T-helper 17 cell (primary cell): ENCODE measurements around the gene RAD51B. TPM values are rescaled to one million over a fixed set of nuclear protein-coding genes. Genes with fewer than 3 reads are reported as not detected.

Source experiments
- ATAC-seq: fragments of 150-1000 bp; cut with Tn5 transposase; 2 replicates; pipeline ENCODE4 v1.10.0; 2021; ENCODE audit warnings: mild to moderate bottlenecking, moderate library complexity
- DNase-seq, 3 donors: peaks; one replicate each; pipeline versions ENCODE4 v3.0.0 to v3.0.0-alpha.2; 2020 to 2021
- H3K9me3 ChIP-seq: one replicate; pipeline ENCODE4 v1.7.0; 2013; ENCODE audit warnings: low read length, mild to moderate bottlenecking; ENCODE audit not compliant: control insufficient read depth, poor library complexity, severe bottlenecking
- H3K27ac Mint-ChIP-seq: one replicate; pipeline ENCODE4 v1.8.0; 2022; ENCODE audit warnings: mild to moderate bottlenecking, moderate library complexity, mixed read lengths
- H3K27me3 Mint-ChIP-seq: one replicate; pipeline ENCODE4 v1.8.0; 2022; ENCODE audit warnings: mixed read lengths
- H3K36me3 Mint-ChIP-seq: one replicate; pipeline ENCODE4 v1.8.0; 2022; ENCODE audit warnings: low read depth, mixed read lengths
- H3K4me1 Mint-ChIP-seq: one replicate; pipeline ENCODE4 v1.8.0; 2022; ENCODE audit warnings: mild to moderate bottlenecking, mixed read lengths
- H3K4me3 Mint-ChIP-seq: one replicate; pipeline ENCODE4 v1.8.0; 2022; ENCODE audit warnings: mild to moderate bottlenecking, moderate library complexity, mixed read lengths
- total RNA-seq, 4 donors: library from RNA in 2 of 4; stranded (reverse) in 2 of 4; gene quantifications; one replicate each; pipeline ENCODE4 v1.2.3 and lab custom pipeline; 2022 to 2026

Gene RAD51B
- total RNA-seq, 2 donors from 2014 or later = 17.0 to 20.7 TPM

DNA sequence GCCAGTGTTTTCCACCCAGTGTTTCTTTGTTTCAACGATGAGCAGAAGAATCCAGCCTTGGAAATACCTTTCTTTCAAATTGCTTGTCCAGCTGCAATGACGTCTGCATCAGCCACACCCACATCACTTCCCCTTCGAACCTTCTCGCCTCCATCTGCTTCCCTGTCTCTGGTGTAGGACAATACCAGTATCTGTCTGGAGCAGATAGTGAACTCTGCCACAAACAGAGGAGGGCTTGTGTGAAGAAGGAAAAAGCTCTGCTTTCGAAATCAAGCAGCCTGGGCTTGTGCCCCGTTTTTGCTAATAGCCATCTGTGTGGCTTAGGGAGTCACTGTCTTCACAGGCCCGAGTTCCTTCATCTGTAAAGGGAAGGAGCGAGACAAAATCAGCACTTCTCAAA lies 557.9 kb downstream of the RAD51B start:
- Mint-ChIP-seq H3K4me1 (peaks cover 54% of the 10 kb centered on the region), H3K27ac (peak overlapping the region; percentile 93), H3K36me3 (no peaks in the 10 kb centered on the region), H3K27me3 (no peaks in the 10 kb centered on the region), H3K4me3 (peak overlapping the region; percentile 50)
- DNase-seq = no peak
- ATAC-seq = peak; percentile 30
- H3K9me3 ChIP-seq = no peaks in the 10 kb centered on the region

DNA sequence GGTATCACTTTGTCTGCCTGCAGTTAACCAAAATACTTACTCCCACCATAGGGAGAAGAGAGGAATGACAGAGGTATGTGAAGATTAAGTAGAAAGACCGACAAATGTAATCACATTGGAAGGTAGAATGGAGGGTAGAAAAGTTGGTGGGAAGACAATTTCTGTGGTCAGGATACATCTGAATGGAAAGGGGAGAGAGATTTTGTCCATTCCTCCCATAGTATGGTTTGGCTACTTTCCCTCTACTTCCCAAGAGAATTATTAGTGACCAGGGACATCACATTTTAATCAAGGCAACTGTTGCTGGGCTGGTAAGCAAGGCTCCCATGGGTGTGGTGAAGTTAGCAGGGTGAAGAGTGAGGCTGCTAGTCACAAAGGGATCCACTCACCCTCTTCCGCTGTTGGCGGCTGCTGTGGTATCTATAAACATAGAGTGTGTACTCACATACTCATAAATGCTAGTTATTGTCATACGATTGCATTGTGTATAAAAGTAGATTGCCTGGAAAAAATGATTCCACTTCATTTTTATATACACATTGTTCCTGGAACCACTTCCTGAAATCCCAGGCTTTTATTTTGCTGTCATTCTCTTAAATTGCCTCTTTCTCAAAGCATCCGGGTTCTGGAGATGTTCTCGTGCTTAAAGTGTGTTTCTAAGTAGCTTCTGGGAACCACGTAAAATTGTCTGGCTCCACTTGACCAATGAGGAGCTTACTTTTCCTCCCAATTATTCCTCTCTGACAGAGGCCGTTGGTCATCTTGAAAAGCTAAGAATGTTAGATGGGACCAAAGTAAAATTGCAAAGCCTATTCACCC lies 560.1 kb downstream of the RAD51B start:
- peak overlapping the region; percentile 39 for H3K4me3 Mint-ChIP-seq
- DNase-seq (peak in 2 of 3 donors; percentile 19 to 27), ATAC-seq (peak; percentile 94)

DNA sequence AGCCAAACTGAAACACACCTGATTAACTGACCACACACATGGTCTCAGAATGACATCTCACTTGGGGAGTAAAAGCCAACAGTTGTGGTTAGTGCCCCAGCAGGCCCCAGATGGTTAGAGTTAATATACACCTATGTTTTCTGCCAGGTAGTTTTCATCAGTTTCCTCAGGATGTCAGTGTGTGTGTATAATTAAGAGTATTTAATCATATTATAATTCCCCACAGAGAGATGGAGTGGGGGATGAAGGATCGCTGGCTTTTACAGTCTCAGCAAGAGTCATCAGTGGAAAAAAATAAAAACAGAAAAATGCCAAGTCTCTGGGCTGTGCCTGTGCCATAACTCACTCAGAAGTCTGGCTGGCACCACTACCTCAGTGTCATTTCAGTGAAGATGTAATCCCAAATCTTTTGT lies 560.8 kb downstream of the RAD51B start:
- Mint-ChIP-seq H3K27me3 (no peaks in the 10 kb centered on the region), H3K4me3 (peak overlapping the region; percentile 39), H3K4me1 (peaks cover 49% of the 10 kb centered on the region), H3K36me3 (no peaks in the 10 kb centered on the region), H3K27ac (peak overlapping the region; percentile 93)
- H3K9me3 ChIP-seq = no peaks in the 10 kb centered on the region
- ATAC-seq = no peak
- DNase-seq = no peak

More for the DNA sequence above, 560.1 kb downstream of the RAD51B start:
- peaks cover 51% of the 10 kb centered on the region for H3K4me1 Mint-ChIP-seq
- H3K27me3 Mint-ChIP-seq = no peaks in the 10 kb centered on the region
- no peaks in the 10 kb centered on the region for H3K36me3 Mint-ChIP-seq
- no peaks in the 10 kb centered on the region for H3K9me3 ChIP-seq
- H3K27ac Mint-ChIP-seq = peak overlapping the region; percentile 93

DNA sequence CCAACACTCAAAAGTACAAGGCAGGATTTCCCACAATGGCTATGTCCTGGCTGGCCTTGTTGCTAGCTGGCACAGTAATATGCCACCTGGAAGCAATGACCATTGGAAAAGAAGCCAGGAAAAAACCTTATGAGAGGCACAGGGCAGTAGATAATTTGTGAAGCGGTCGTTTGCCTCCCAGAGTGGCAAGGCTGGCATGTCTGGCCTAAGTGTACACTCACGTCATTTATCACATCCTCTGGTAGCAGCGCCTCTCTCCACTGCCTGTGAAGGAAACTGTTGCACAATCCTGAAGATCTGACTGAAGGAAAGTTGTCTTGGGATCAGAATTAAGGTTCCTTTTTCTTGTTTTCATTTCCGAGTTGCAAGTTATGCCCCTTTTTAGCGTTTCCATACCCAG lies 564.8 kb downstream of the RAD51B start:
- H3K4me1 Mint-ChIP-seq = peaks cover 25% of the 10 kb centered on the region
- DNase-seq (no peak), ATAC-seq (no peak)
- no peaks in the 10 kb centered on the region for H3K36me3 Mint-ChIP-seq
- H3K4me3 Mint-ChIP-seq = no peak overlapping the region
- H3K27ac Mint-ChIP-seq = peak overlapping the region; percentile 11
- H3K27me3 Mint-ChIP-seq = no peaks in the 10 kb centered on the region
- no peaks in the 10 kb centered on the region for H3K9me3 ChIP-seq

DNA sequence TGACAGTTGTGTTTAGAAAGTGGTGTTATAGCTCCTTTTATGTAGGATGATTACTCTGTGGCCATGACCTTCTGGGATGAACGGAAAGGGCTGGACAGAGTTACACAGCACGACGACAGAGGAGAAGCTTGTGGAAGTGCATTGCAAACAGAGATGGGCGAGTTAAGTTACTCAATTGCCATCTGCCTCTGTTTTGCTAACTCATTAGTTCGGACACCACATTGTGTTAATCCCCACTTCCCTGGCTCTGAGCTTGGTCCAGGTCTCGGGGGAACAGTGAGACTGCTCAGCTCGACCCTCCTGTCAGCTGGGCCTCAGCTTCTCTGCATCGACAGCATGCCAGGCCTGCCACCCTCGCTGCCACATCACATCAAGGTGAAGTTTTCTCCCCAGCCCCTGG lies 565.3 kb downstream of the RAD51B start:
- H3K27me3 Mint-ChIP-seq = no peaks in the 10 kb centered on the region
- DNase-seq = no peak
- no peaks in the 10 kb centered on the region for H3K36me3 Mint-ChIP-seq
- no peak overlapping the region for H3K27ac Mint-ChIP-seq
- ATAC-seq = no peak
- H3K4me3 Mint-ChIP-seq = no peak overlapping the region
- no peaks in the 10 kb centered on the region for H3K9me3 ChIP-seq
- peaks cover 19% of the 10 kb centered on the region for H3K4me1 Mint-ChIP-seq

DNA sequence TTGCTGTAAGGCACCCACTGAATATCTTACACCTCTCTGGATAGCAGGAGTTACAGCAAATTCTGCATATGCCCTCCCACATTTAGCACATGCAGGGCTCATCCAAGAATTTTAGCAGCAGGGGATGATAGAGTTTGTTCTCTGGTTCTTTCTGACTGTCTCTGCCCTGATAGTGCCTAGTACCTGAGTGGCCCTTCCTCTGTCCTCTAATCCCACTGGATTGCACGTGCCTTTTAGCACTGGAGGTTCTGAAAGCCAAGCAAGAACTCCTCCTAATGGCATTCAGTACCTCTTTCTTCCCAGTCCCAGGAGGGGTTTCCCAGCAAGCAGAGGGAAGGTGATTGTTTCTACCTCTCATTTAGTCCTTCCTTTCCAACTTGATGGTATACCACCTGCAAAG lies 566.9 kb downstream of the RAD51B start:
- peaks cover 12% of the 10 kb centered on the region for H3K4me1 Mint-ChIP-seq
- ATAC-seq (no peak), DNase-seq (no peak)
- H3K9me3 ChIP-seq = no peaks in the 10 kb centered on the region
- no peaks in the 10 kb centered on the region for H3K27me3 Mint-ChIP-seq
- H3K36me3 Mint-ChIP-seq = no peaks in the 10 kb centered on the region
- H3K4me3 Mint-ChIP-seq = no peak overlapping the region
- H3K27ac Mint-ChIP-seq = peak overlapping the region; percentile 27

DNA sequence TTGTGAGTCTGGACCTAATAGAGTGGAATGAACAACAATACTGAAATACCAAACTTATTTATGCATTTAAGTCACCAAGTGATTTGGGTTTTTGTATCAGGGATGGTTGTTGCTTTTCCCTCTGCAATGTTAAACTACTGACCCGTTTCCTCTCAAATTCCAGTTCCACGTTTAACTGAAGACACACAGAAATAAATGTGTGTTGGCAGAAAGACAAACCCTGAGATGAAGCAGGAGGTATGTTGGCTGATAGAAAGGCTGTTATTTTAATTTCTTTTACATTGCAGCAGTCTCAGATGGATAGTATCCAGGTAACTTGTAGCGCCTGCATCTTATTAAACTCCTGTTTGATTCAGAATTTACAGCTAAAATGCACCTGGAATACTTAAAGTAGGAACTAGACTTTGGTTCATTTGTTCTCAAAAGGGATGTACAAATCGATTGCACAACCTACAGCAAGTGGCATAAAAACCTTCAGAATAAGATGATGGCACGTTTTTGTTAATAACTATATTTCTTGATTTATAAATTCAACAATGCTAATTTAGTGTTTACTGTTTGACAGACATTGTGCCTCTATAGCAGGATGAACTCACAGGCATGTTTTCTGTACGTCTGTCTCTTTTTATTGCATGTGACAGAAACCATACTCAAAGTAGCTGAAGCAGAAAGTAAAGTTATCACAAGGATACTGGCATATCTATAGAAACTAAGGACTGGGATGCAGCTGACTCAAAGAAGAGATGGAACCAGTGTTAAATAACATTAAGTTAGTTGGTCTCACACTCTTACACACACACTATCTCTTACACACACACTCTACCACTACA lies 567.6 kb downstream of the RAD51B start:
- Mint-ChIP-seq H3K27ac (peak overlapping the region; percentile 27), H3K27me3 (no peaks in the 10 kb centered on the region), H3K4me3 (no peak overlapping the region), H3K36me3 (no peaks in the 10 kb centered on the region), H3K4me1 (peaks cover 9% of the 10 kb centered on the region)
- H3K9me3 ChIP-seq = no peaks in the 10 kb centered on the region
- no peak for DNase-seq
- ATAC-seq = no peak

DNA sequence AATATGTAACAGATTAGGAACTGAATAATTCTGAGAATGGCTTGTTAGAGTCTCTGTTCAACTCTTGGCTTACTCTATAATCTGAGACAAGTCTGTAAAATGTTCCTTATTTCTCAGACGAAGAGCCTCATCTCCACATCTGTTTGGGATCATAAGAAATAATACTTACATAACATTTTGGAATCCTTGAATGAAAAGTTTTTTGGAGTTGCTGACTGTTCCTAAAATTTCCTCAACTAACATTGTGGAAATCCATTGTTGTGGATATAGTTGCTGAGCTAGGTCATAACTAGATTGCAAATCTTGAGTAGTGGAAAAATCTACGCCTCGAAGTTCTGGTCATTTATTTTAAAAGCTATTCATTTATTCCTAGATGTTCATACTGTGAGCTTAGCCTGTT lies 570.4 kb downstream of the RAD51B start:
- no peaks in the 10 kb centered on the region for H3K9me3 ChIP-seq
- H3K4me1 Mint-ChIP-seq = peaks cover 14% of the 10 kb centered on the region
- H3K4me3 Mint-ChIP-seq = no peak overlapping the region
- no peak for DNase-seq
- no peak for ATAC-seq
- H3K27me3 Mint-ChIP-seq = no peaks in the 10 kb centered on the region
- peaks cover 4% of the 10 kb centered on the region for H3K36me3 Mint-ChIP-seq
- H3K27ac Mint-ChIP-seq = no peak overlapping the region

DNA sequence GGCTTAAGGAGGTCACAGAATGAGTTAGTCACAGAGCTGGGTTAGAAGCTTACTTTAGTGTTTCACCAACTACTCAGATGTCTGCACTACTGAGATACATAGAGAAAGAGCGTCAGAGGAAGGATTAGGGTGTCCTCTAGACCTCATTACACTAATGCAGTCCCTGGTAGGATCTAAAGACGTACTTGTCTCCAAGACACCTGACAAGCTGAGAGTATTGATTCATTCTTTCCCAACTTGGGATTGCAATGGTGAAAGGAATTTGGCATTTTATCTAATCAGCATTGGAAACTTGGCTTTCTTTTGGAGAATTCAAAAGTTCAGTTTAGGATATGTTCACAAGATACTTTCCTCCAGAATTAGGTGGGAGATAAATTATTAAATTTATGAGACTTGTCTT lies 571.2 kb downstream of the RAD51B start:
- peaks cover 4% of the 10 kb centered on the region for H3K36me3 Mint-ChIP-seq
- DNase-seq (no peak), ATAC-seq (no peak)
- H3K27ac Mint-ChIP-seq = no peak overlapping the region
- no peak overlapping the region for H3K4me3 Mint-ChIP-seq
- peaks cover 17% of the 10 kb centered on the region for H3K4me1 Mint-ChIP-seq
- no peaks in the 10 kb centered on the region for H3K9me3 ChIP-seq
- no peaks in the 10 kb centered on the region for H3K27me3 Mint-ChIP-seq

DNA sequence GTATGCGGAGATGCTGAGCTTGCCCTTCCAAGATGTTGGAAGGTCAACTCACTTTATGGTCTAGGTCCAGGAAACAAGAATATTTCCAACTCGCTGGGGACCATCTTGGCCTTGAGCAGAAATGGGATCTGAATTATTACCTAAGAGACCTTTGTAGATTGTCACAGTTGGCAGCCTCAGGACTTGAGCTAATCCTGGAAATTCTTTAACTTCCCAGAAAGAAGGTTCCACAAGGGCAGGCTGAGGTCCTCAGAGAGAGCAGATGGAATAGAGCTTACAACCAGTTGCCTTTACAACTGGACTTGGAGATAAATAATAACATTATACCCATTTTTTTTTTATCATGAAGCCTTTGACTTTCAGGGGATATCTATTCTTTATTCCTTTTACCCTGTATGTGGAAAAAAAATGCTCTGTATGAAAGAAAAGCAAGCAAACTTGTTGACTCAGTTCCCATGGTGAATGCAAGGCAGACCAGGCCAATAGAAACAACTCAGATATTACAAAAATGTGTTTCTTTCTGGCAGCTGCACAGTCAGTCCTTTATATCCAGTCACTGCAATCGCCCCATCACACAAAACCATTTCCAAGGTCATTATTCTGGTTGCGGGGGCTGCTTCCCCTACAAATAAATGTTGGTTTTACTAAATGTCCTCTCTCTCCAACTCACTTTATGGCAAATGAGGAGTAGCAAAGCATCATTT lies 571.9 kb downstream of the RAD51B start:
- Mint-ChIP-seq H3K27me3 (no peaks in the 10 kb centered on the region), H3K36me3 (peaks cover 4% of the 10 kb centered on the region), H3K4me1 (peaks cover 13% of the 10 kb centered on the region), H3K27ac (no peak overlapping the region), H3K4me3 (no peak overlapping the region)
- DNase-seq = no peak
- no peaks in the 10 kb centered on the region for H3K9me3 ChIP-seq
- no peak for ATAC-seq

DNA sequence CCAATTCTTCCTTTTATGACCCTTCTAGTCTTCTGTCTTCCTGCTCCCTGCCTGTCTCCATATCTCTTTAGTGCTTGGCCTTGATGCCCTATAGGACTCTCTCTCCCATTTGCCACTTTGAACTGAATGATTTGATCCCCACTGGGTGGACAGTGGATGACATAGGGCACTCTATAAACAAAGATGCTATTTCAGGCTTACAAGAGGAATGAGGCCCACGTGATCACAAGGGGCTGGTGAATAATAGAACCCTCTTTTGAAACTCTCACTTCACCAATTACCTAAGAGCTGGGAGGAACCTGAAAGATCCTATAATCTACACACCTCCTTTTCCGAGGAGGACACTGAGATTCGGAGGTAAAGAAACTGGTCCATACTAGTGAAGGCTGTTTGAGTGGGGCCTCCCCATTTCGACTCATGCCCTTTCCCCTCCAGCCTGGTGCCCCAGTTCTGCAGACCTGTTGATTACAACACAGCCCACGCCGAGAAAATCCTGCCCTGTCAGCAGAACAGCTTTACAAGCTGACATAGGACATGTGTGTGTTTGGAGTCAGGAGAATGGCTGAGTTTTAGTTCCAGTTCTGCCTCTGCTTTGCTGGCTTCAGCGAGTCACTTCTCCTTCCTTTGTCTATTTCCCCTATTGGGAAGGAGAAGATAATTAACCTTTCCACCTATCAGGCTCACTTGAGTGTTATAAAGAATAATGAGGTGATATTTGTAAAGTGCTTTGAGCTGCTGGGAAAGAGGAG lies 573.0 kb downstream of the RAD51B start:
- H3K36me3 Mint-ChIP-seq = peaks cover 4% of the 10 kb centered on the region
- peak overlapping the region; percentile 75 for H3K4me3 Mint-ChIP-seq
- DNase-seq (no peak), ATAC-seq (peak; percentile 61)
- H3K9me3 ChIP-seq = no peaks in the 10 kb centered on the region
- H3K27ac Mint-ChIP-seq = peak overlapping the region; percentile 59
- peaks cover 15% of the 10 kb centered on the region for H3K4me1 Mint-ChIP-seq
- H3K27me3 Mint-ChIP-seq = no peaks in the 10 kb centered on the region

DNA sequence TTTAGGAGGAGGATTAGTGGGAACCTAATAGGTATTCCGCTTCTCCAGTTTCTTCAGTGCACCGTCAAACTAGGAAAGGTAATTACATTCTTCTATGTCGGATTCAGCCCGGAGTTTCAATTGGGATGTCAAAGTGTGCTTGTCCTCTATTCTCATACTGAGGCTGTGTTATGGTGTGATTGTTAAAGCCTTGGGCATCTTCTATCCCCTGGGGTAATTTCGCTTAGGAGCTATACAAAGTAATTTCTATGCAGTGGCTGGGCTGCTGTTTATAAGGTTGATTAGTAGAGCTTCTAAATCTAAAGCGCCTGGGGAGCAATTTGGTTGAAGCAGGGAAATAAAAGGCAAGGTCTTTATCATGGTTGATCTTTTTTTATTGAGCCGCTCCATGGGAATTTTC lies 573.7 kb downstream of the RAD51B start:
- Mint-ChIP-seq H3K27me3 (no peaks in the 10 kb centered on the region), H3K4me3 (no peak overlapping the region), H3K4me1 (peaks cover 15% of the 10 kb centered on the region), H3K27ac (peak overlapping the region; percentile 59), H3K36me3 (peaks cover 4% of the 10 kb centered on the region)
- no peaks in the 10 kb centered on the region for H3K9me3 ChIP-seq
- DNase-seq (no peak), ATAC-seq (no peak)
